Progenitor cell of endocrine pancreas (in vitro differentiated cells): ENCODE results near the gene GATM. TPM values are rescaled to one million over a fixed set of nuclear protein-coding genes. Genes with fewer than 3 reads are reported as not detected.

Experiments
- DNase-seq: peaks from one replicate; pipeline ENCODE4 v3.0.0; 2021; ENCODE audit warnings: low spot score; ENCODE audit not compliant: unreplicated experiment
- H3K27ac Mint-ChIP-seq: 2 replicates; pipeline ENCODE4 v1.8.0; 2021; ENCODE audit warnings: mild to moderate bottlenecking, moderate library complexity, mixed read lengths
- H3K27me3 Mint-ChIP-seq: 2 replicates; pipeline ENCODE4 v1.8.0; 2021; ENCODE audit warnings: mixed read lengths
- H3K36me3 Mint-ChIP-seq: 2 replicates; pipeline ENCODE4 v1.8.0; 2022; ENCODE audit warnings: mixed read lengths; ENCODE audit not compliant: insufficient read depth
- H3K4me1 Mint-ChIP-seq: 2 replicates; pipeline ENCODE4 v1.8.0; 2021; ENCODE audit warnings: low read depth, mixed read lengths
- H3K4me3 Mint-ChIP-seq: 2 replicates; pipeline ENCODE4 v1.8.0; 2021; ENCODE audit warnings: low read depth, mild to moderate bottlenecking, moderate library complexity, mixed read lengths
- H3K9me3 Mint-ChIP-seq: 2 replicates; pipeline ENCODE4 v1.8.0; 2021; ENCODE audit warnings: low read depth, mixed read lengths
- CTCF ChIP-seq: fragments of 200-600 bp; sonication (generic); IDR thresholded peaks from one replicate; pipeline ENCODE4 v1.5.0; 2021; ENCODE audit warnings: antibody characterized with exemption, mild to moderate bottlenecking; ENCODE audit not compliant: unreplicated experiment
- total RNA-seq: library from RNA; stranded (reverse); gene quantifications from 2 replicates; pipeline ENCODE4 v1.2.1, GENCODE V29; 2021

Gene GATM
- total RNA-seq, 1 donor from 2014 or later: 64.1 TPM

- H3K4me3 Mint-ChIP-seq: no peak overlapping the region
- H3K4me1 Mint-ChIP-seq: peaks cover 4% of the 10 kb centered on the region
- H3K27me3 Mint-ChIP-seq: peaks cover 19% of the 10 kb centered on the region
- TF ChIP-seq CTCF: peak; percentile 19
- no peak overlapping the region for H3K27ac Mint-ChIP-seq
- no peak for DNase-seq
- H3K36me3 Mint-ChIP-seq: no peaks in the 10 kb centered on the region
- H3K9me3 Mint-ChIP-seq: no peaks in the 10 kb centered on the region
Measured at GRCh38 chr15:45393851-45394250, 15.5 kb upstream of the GATM start.

- no peaks in the 10 kb centered on the region for H3K36me3 Mint-ChIP-seq
- peaks cover 19% of the 10 kb centered on the region for H3K27me3 Mint-ChIP-seq
- no peak overlapping the region for H3K27ac Mint-ChIP-seq
- no peak for TF ChIP-seq CTCF
- no peaks in the 10 kb centered on the region for H3K9me3 Mint-ChIP-seq
- no peak for DNase-seq
- H3K4me1 Mint-ChIP-seq: peaks cover 8% of the 10 kb centered on the region
- H3K4me3 Mint-ChIP-seq: no peak overlapping the region
Measured at GRCh38 chr15:45392584-45392855, 14.2 kb upstream of the GATM start.

- TF ChIP-seq CTCF: no peak
- H3K4me3 Mint-ChIP-seq: no peak overlapping the region
- H3K27me3 Mint-ChIP-seq: peaks cover 19% of the 10 kb centered on the region
- H3K36me3 Mint-ChIP-seq: no peaks in the 10 kb centered on the region
- no peak overlapping the region for H3K27ac Mint-ChIP-seq
- no peak for DNase-seq
- H3K9me3 Mint-ChIP-seq: no peaks in the 10 kb centered on the region
- peaks cover 14% of the 10 kb centered on the region for H3K4me1 Mint-ChIP-seq
Measured at GRCh38 chr15:45391746-45392583, 13.6 kb upstream of the GATM start.

- no peak for DNase-seq
- Mint-ChIP-seq H3K4me1 (peaks cover 31% of the 10 kb centered on the region), H3K27me3 (peaks cover 7% of the 10 kb centered on the region), H3K36me3 (no peaks in the 10 kb centered on the region), H3K9me3 (no peaks in the 10 kb centered on the region), H3K27ac (no peak overlapping the region), H3K4me3 (no peak overlapping the region)
- no peak for TF ChIP-seq CTCF
Measured at GRCh38 chr15:45389351-45389750, 11.0 kb upstream of the GATM start.

- TF ChIP-seq CTCF: no peak
- peaks cover 2% of the 10 kb centered on the region for H3K27me3 Mint-ChIP-seq
- no peak for DNase-seq
- H3K4me3 Mint-ChIP-seq: no peak overlapping the region
- H3K4me1 Mint-ChIP-seq: peaks cover 31% of the 10 kb centered on the region
- no peak overlapping the region for H3K27ac Mint-ChIP-seq
- no peaks in the 10 kb centered on the region for H3K9me3 Mint-ChIP-seq
- H3K36me3 Mint-ChIP-seq: no peaks in the 10 kb centered on the region
Measured at GRCh38 chr15:45387380-45388007, 9.2 kb upstream of the GATM start.
